HepG2 (cell line): ENCODE data around the gene C16orf95. TPM values are rescaled to one million over a fixed set of nuclear protein-coding genes. Genes with fewer than 3 reads are reported as not detected.

Experiments
- ATAC-seq: fragments of 200-7000 bp; cut with Tn5 transposase; 3 replicates; pipeline ENCODE4 v1.9.1; 2020; ENCODE audit warnings: mild to moderate bottlenecking, moderate library complexity
- BruUV-seq: library from RNA; stranded (reverse); fragments of 400-500 nt; replicated peaks from 2 replicates; lab custom pipeline; 2021; lab: Mats Ljungman, UMichigan
- CTCF ChIA-PET: fragments of 300-600 bp; formaldehyde crosslinking; extraction: SDS; loops from one replicate; lab custom pipeline; 2021; ENCODE audit warnings: low total read pairs, inconsistent platforms, low intra/inter-chr PET ratio; lab: Yijun Ruan, JAX
- POLR2A ChIA-PET: fragments of 350-600 bp; sonication (Branson Sonifier 250); formaldehyde crosslinking; loops from one replicate; lab custom pipeline; 2020; ENCODE audit warnings: antibody characterized with exemption, inconsistent platforms; lab: Yijun Ruan, JAX
- DNase-seq: peaks from one replicate; pipeline ENCODE4 v3.0.0-alpha.2; 2015; ENCODE audit warnings: low spot score
- FAIRE-seq: peaks from 3 replicates; lab custom pipeline; 2011; peaks lifted over from hg19 to GRCh38; lab: Jason Lieb, UNC
- H2AFZ ChIP-seq: one replicate; pipeline ENCODE4 v1.6.1; 2011; ENCODE audit warnings: low read length, inconsistent platforms
- H3K27ac ChIP-seq: fragments of 300-600 bp; 3 replicates; pipeline ENCODE4 v1.8.0; 2011; ENCODE audit warnings: mixed run types, mild to moderate bottlenecking, mixed read lengths, low read length, inconsistent platforms; ENCODE audit not compliant: insufficient read depth; ENCODE audit errors: extremely low read length
- H3K27me3 ChIP-seq, 2 experiments: fragments of 200-600 bp in 1 of 2; 2 replicates in 1 of 2; 3 replicates in 1 of 2; pipeline versions ENCODE4 v1.6.0 to v1.8.0; 2011; ENCODE audit warnings: low read length in 2 of 2, mild to moderate bottlenecking in 2 of 2, moderate library complexity in 2 of 2, inconsistent platforms in 1 of 2; ENCODE audit not compliant: insufficient read depth in 2 of 2, control insufficient read depth in 1 of 2
- H3K36me3 ChIP-seq, 2 experiments: fragments of 200-600 bp in 1 of 2; replicated peaks in 1 of 2; 2 replicates in 1 of 2; 3 replicates in 1 of 2; pipeline versions ENCODE4 v1.5.1 to v1.8.0; 2011; ENCODE audit warnings: low read length in 2 of 2, inconsistent platforms in 1 of 2; ENCODE audit not compliant: insufficient read depth in 2 of 2, control insufficient read depth in 1 of 2
- H3K4me1 ChIP-seq: 2 replicates; pipeline ENCODE4 v1.5.1; 2012; ENCODE audit warnings: low read length, inconsistent platforms; ENCODE audit not compliant: insufficient read depth
- H3K4me2 ChIP-seq: 2 replicates; pipeline ENCODE4 v1.6.0; 2011; ENCODE audit warnings: low read depth, low read length, inconsistent platforms
- H3K4me3 ChIP-seq, 3 experiments: fragments of 200-600 bp in 1 of 3; sonication (generic), shearing (Covaris generic) in 1 of 3; replicated peaks in 1 of 3; 2 replicates each; pipeline ENCODE4 v1.5.1; 2011 to 2016; ENCODE audit warnings: low read length in 3 of 3, inconsistent platforms in 2 of 3, low read depth in 2 of 3, mild to moderate bottlenecking in 2 of 3, control low read depth in 1 of 3, mixed read lengths in 1 of 3; ENCODE audit not compliant: insufficient read depth in 1 of 3
- H3K79me2 ChIP-seq: one replicate; pipeline ENCODE4 v1.6.1; 2011; ENCODE audit warnings: low read length, inconsistent platforms; ENCODE audit not compliant: insufficient read depth
- H3K9ac ChIP-seq: 2 replicates; pipeline ENCODE4 v1.6.0; 2011; ENCODE audit warnings: mild to moderate bottlenecking, low read depth, low read length, inconsistent platforms; ENCODE audit not compliant: insufficient read depth
- H3K9me3 ChIP-seq: 2 replicates; pipeline ENCODE4 v1.5.1; 2012; ENCODE audit warnings: mild to moderate bottlenecking, low read length
- H4K20me1 ChIP-seq: 2 replicates; pipeline ENCODE4 v1.6.0; 2011; ENCODE audit warnings: inconsistent platforms, mild to moderate bottlenecking, low read length, moderate library complexity; ENCODE audit not compliant: insufficient read depth
- ATRX ChIP-seq: sonication (generic); formaldehyde crosslinking; IDR thresholded peaks from 2 replicates; pipeline ENCODE4 v1.4.0; 2020; ENCODE audit warnings: missing genetic modification reagents, borderline replicate concordance
- GLI4 ChIP-seq: sonication (generic); formaldehyde crosslinking; IDR thresholded peaks from 2 replicates; pipeline ENCODE4 v1.5.1; 2020; ENCODE audit warnings: missing genetic modification reagents, mild to moderate bottlenecking, moderate library complexity, borderline replicate concordance
- HOXA9 ChIP-seq: sonication (generic); formaldehyde crosslinking; IDR thresholded peaks from 2 replicates; pipeline ENCODE4 v1.8.1; 2022; ENCODE audit warnings: missing genetic modification reagents, mild to moderate bottlenecking, moderate library complexity, borderline replicate concordance
- KDM1A ChIP-seq: IDR thresholded peaks from 2 replicates; pipeline ENCODE4 v1.6.1; 2016; ENCODE audit warnings: missing compliant biosample characterization
- KLF12 ChIP-seq: sonication (generic); formaldehyde crosslinking; IDR thresholded peaks from 2 replicates; pipeline ENCODE4 v1.4.0; 2020; ENCODE audit warnings: missing genetic modification reagents, borderline replicate concordance
- NFATC3 ChIP-seq: sonication (generic); formaldehyde crosslinking; IDR thresholded peaks from 2 replicates; pipeline ENCODE4 v1.5.1; 2020; ENCODE audit warnings: mild to moderate bottlenecking, missing genetic modification reagents
- RNF219 ChIP-seq: sonication (generic); formaldehyde crosslinking; IDR thresholded peaks from 2 replicates; pipeline ENCODE4 v1.5.0; 2020; ENCODE audit warnings: mild to moderate bottlenecking, missing genetic modification reagents
- SNAPC4 ChIP-seq: sonication (generic); formaldehyde crosslinking; IDR thresholded peaks from 2 replicates; pipeline ENCODE4 v1.4.0; 2020; ENCODE audit warnings: mild to moderate bottlenecking, missing genetic modification reagents
- SOX6 ChIP-seq, 2 experiments: fragments of 450-650 bp in 1 of 2; sonication (generic) in 1 of 2; formaldehyde crosslinking in 1 of 2; IDR thresholded peaks; 2 replicates each; pipeline versions ENCODE4 v1.4.0 to v1.6.1; 2017 to 2020; ENCODE audit warnings: antibody characterized with exemption in 1 of 2, mild to moderate bottlenecking in 1 of 2, missing genetic modification reagents in 1 of 2
- SP1 ChIP-seq, 2 experiments: fragments of 450-650 bp in 1 of 2; sonication (generic) in 1 of 2; formaldehyde crosslinking in 1 of 2; IDR thresholded peaks; 2 replicates each; pipeline versions ENCODE4 v1.4.0 to v1.6.1; 2016 to 2020; ENCODE audit warnings: missing genetic modification reagents in 1 of 2
- ZNF232 ChIP-seq: sonication (generic); formaldehyde crosslinking; IDR thresholded peaks from 2 replicates; pipeline ENCODE4 v1.4.0; 2020; ENCODE audit warnings: missing genetic modification reagents, borderline replicate concordance
- ZNF343 ChIP-seq: sonication (generic); formaldehyde crosslinking; IDR thresholded peaks from 2 replicates; pipeline ENCODE4 v1.4.0; 2020; ENCODE audit warnings: mild to moderate bottlenecking, missing genetic modification reagents
- ZNF530 ChIP-seq: sonication (generic); formaldehyde crosslinking; IDR thresholded peaks from 2 replicates; pipeline ENCODE4 v1.5.0; 2020; ENCODE audit warnings: low read depth, mild to moderate bottlenecking, missing genetic modification reagents
- ZNF567 ChIP-seq: sonication (generic); formaldehyde crosslinking; IDR thresholded peaks from 2 replicates; pipeline ENCODE4 v1.8.1; 2023; ENCODE audit warnings: mild to moderate bottlenecking, missing genetic modification reagents, borderline replicate concordance
- ZSCAN25 ChIP-seq: sonication (generic); formaldehyde crosslinking; IDR thresholded peaks from 2 replicates; pipeline ENCODE4 v1.8.0; 2022; ENCODE audit warnings: mild to moderate bottlenecking, missing genetic modification reagents
- WGBS: methylation state at CpG from one replicate; pipeline ENCODE4 v1.1.6; 2017; ENCODE audit warnings: low lambda C conversion rate; 5-methylcytosine and 5-hydroxymethylcytosine counted together
- in situ Hi-C: cut with HindIII; loops from 2 replicates; pipeline ENCODE4 v1.10.0; 2017; ENCODE audit warnings: low pct_unique_long_range_greater_than_20kb; ENCODE audit not compliant: extremely low pct_ligation_motif_present
- intact Hi-C: fragments of 100-400 bp; cut with micrococcal nuclease; formaldehyde crosslinking; loops from one replicate; pipeline ENCODE4 v1.10.0; 2022; ENCODE audit not compliant: unreplicated experiment
- polyA plus RNA-seq, 8 experiments: library from polyadenylated mRNA; depleted of rRNA in 3 of 8; stranded (reverse) in 7 of 8; unstranded in 1 of 8; fragments of >200 nt; fragmentation: Illumina TruSeq in 4 of 8; extraction: Trizol in 4 of 8; gene quantifications; 2 replicates each; pipeline versions ENCODE4 v1.2.1 to v1.2.3, GENCODE V29; 2011 to 2016; ENCODE audit warnings: low read depth in 4 of 8, missing spikeins in 1 of 8, mixed read lengths in 1 of 8; ENCODE audit not compliant: insufficient read depth in 1 of 8
- total RNA-seq, 5 experiments: library from RNA; depleted of rRNA; stranded (reverse); fragments of >200 nt; fragmentation: Illumina TruSeq; extraction: Trizol; gene quantifications; 2 replicates each; pipeline ENCODE4 v1.2.3, GENCODE V29; 2016; ENCODE audit warnings: low read depth in 1 of 5

C16orf95 gene
- total and polyA plus RNA-seq, 2 of the 13 experiments (the other 11 are each of a cell fraction or from before 2014, with no cell fraction given), result 2.8 to 8.6 TPM

- H3K27ac ChIP-seq, result peak overlapping the region; percentile 91
- CTCF ChIA-PET, result interaction anchor here (1.8 kb wide), 1 partner anchor 76 kb away, joined by 9 read pairs; no protein-coding TSS in a partner anchor
- DNase-seq (peak; percentile 67), FAIRE-seq (no peak), ATAC-seq (peak; percentile 54)
- H3K9me3 ChIP-seq, result no peaks in the 10 kb centered on the region
- peaks cover 25% of the 10 kb centered on the region for H3K4me1 ChIP-seq
- intact Hi-C loops (loop anchor here (2.0 to 5.0 kb wide), 2 partner anchors 39 to 67 kb away; no protein-coding TSS in a partner anchor), in situ Hi-C loops (no loop called here)
- BruUV-seq, result TSS peak; percentile 84
- H3K9ac ChIP-seq, result peak overlapping the region; percentile 97
- H4K20me1 ChIP-seq, result peaks cover 6% of the 10 kb centered on the region; the same call in 1 of the 2 replicates
- no peak overlapping the region for H2AFZ ChIP-seq
- peaks cover 17% of the 10 kb centered on the region for H3K79me2 ChIP-seq
- WGBS, result 8% methylated on average over 28 of the region's 28 CpGs
- peaks cover 2 to 3% of the 10 kb centered on the region in 2 experiments; a peak in 1 of 5 replicates for H3K36me3 ChIP-seq
- H3K27me3 ChIP-seq, result no peaks in the 10 kb centered on the region; a peak in 1 of 5 replicates
- H3K4me3 ChIP-seq, result peak overlapping the region; percentile 81 to 98 (median 93)
- H3K4me2 ChIP-seq, result peak overlapping the region; percentile 91
- POLR2A ChIA-PET, result interaction anchor here (0.7 to 4.4 kb wide), 13 partner anchors 8 to 147 kb away, joined by 3 to 85 read pairs (median 4); partner anchors contain the start of gene FBXO31
- TF ChIP-seq SOX6 (IDR thresholded peaks at IDR 0.05), result no peak
- no peak for TF ChIP-seq SOX6 (CRISPR knock-in tag; IDR thresholded peaks at IDR 0.05)
- no peak for TF ChIP-seq KLF12 (CRISPR knock-in tag)
- no peak for TF ChIP-seq RNF219 (CRISPR knock-in tag)
- no peak for TF ChIP-seq ZNF343 (CRISPR knock-in tag)
- no peak for TF ChIP-seq KDM1A
- TF ChIP-seq ZSCAN25 (CRISPR knock-in tag), result no peak
- TF ChIP-seq HOXA9, result no peak
- TF ChIP-seq NFATC3 (CRISPR knock-in tag), result no peak
- TF ChIP-seq SP1 (IDR thresholded peaks at IDR 0.05), result no peak
- no peak for TF ChIP-seq SP1 (CRISPR knock-in tag; IDR thresholded peaks at IDR 0.05)
- no peak for TF ChIP-seq ZNF530 (CRISPR knock-in tag)
- TF ChIP-seq ATRX (CRISPR knock-in tag), result no peak
- no peak for TF ChIP-seq GLI4
- TF ChIP-seq SNAPC4, result no peak
- 0 out of 2 replicates have a peak, but pooled peaks have one; percentile 22 for TF ChIP-seq ZNF232 (CRISPR knock-in tag)
- TF ChIP-seq ZNF567 (CRISPR knock-in tag), result no peak
Observed at GRCh38 chr16:87317750-87318644, 805 bp upstream of the C16orf95 start.
